Endodermal cell (in vitro differentiated cells): ENCODE measurements around the gene SEC14L1. TPM values are rescaled to one million over a fixed set of nuclear protein-coding genes. Genes with fewer than 3 reads are reported as not detected.

Experiments
- DNase-seq: peaks from one replicate; pipeline ENCODE4 v3.0.0-alpha.2; 2017
- H3K27ac ChIP-seq: 2 replicates; pipeline ENCODE4 v1.5.1; 2013; ENCODE audit warnings: mild to moderate bottlenecking, low read depth, low read length, moderate library complexity
- H3K27me3 ChIP-seq: 2 replicates; pipeline ENCODE4 v1.6.1; 2013; ENCODE audit warnings: mild to moderate bottlenecking, low read length, moderate library complexity; ENCODE audit not compliant: insufficient read depth, control insufficient read depth, poor library complexity, severe bottlenecking
- H3K36me3 ChIP-seq: 2 replicates; pipeline ENCODE4 v1.7.0; 2013; ENCODE audit warnings: mild to moderate bottlenecking, low read length, moderate library complexity; ENCODE audit not compliant: control insufficient read depth, insufficient read depth
- H3K4me1 ChIP-seq: one replicate; pipeline ENCODE4 v1.7.0; 2013; ENCODE audit warnings: low read length; ENCODE audit not compliant: control insufficient read depth, insufficient read depth
- H3K4me3 ChIP-seq: 2 replicates; pipeline ENCODE4 v1.5.1; 2013; ENCODE audit warnings: mild to moderate bottlenecking, low read length, moderate library complexity
- H3K9ac ChIP-seq: 2 replicates; pipeline ENCODE4 v1.6.1; 2013; ENCODE audit warnings: mild to moderate bottlenecking, low read length, moderate library complexity; ENCODE audit not compliant: poor library complexity, severe bottlenecking; ENCODE audit errors: extremely low read depth
- H3K9me3 ChIP-seq: 2 replicates; pipeline ENCODE4 v1.6.1; 2013; ENCODE audit warnings: mild to moderate bottlenecking, low read length, moderate library complexity; ENCODE audit not compliant: control insufficient read depth
- H3K27ac Mint-ChIP-seq: 2 replicates; pipeline ENCODE4 v1.8.0; 2020; ENCODE audit warnings: mixed read lengths
- H3K27me3 Mint-ChIP-seq: 2 replicates; pipeline ENCODE4 v1.8.0; 2021; ENCODE audit warnings: mild to moderate bottlenecking, mixed read lengths; ENCODE audit not compliant: insufficient read depth
- H3K36me3 Mint-ChIP-seq: 2 replicates; pipeline ENCODE4 v1.8.0; 2020; ENCODE audit warnings: low read depth, mixed read lengths
- H3K4me1 Mint-ChIP-seq: 2 replicates; pipeline ENCODE4 v1.8.0; 2020; ENCODE audit warnings: mixed read lengths
- H3K4me3 Mint-ChIP-seq: 2 replicates; pipeline ENCODE4 v1.8.0; 2020; ENCODE audit warnings: mild to moderate bottlenecking, moderate library complexity, mixed read lengths
- H3K9me3 Mint-ChIP-seq: 2 replicates; pipeline ENCODE4 v1.8.0; 2020; ENCODE audit warnings: mild to moderate bottlenecking, mixed read lengths
- CTCF ChIP-seq: fragments of 200-600 bp; sonication (generic); conservative IDR thresholded peaks from 2 replicates; pipeline ENCODE4 v1.5.0; 2021; ENCODE audit warnings: antibody characterized with exemption, mild to moderate bottlenecking
- WGBS, 2 experiments: methylation state at CpG; one replicate each; pipeline versions ENCODE4 v1.1.5 to v1.1.7; 2013; ENCODE audit warnings: missing lambda C conversion rate in 2 of 2, mixed read lengths in 1 of 2; ENCODE audit not compliant: insufficient coverage in 1 of 2, insufficient read length in 1 of 2; 5-methylcytosine and 5-hydroxymethylcytosine counted together
- total RNA-seq, 2 donors: library from RNA; stranded (reverse); fragmentation: NEBNext Ultra II Directional in 1 of 2; extraction: Animal tissue kit (Norgen Biotek cat#: 25700) in 1 of 2; gene quantifications; 2 replicates in 1 of 2; 3 replicates in 1 of 2; pipeline ENCODE4 v1.2.1, GENCODE V29; 2021

The SEC14L1 gene
- total RNA-seq, 2 donors from 2014 or later = 77.0 to 87.4 TPM

GRCh38 chr17:77228816-77229215, 88.0 kb downstream of the SEC14L1 start:
- peaks cover 9% of the 10 kb centered on the region for H3K4me1 Mint-ChIP-seq
- TF ChIP-seq CTCF = no peak
- H3K36me3 Mint-ChIP-seq = no peaks in the 10 kb centered on the region
- 93 to 95% methylated on average over 5 to 13 of the region's 13 CpGs for WGBS, 2 experiments
- H3K9me3 ChIP-seq = no peaks in the 10 kb centered on the region
- H3K27me3 Mint-ChIP-seq = no peaks in the 10 kb centered on the region
- H3K4me3 Mint-ChIP-seq = no peak overlapping the region
- H3K27ac Mint-ChIP-seq = no peak overlapping the region
- H3K9ac ChIP-seq = no peak overlapping the region
- no peak overlapping the region for H3K27ac ChIP-seq
- no peak for DNase-seq
- H3K4me1 ChIP-seq = no peaks in the 10 kb centered on the region
- H3K4me3 ChIP-seq = no peak overlapping the region
- no peaks in the 10 kb centered on the region for H3K27me3 ChIP-seq
- H3K9me3 Mint-ChIP-seq = peaks cover 5% of the 10 kb centered on the region
- H3K36me3 ChIP-seq = no peaks in the 10 kb centered on the region

- Histone ChIP-seq H3K36me3 (no peaks in the 10 kb centered on the region), H3K4me1 (no peaks in the 10 kb centered on the region), H3K4me3 (no peak overlapping the region), H3K9ac (no peak overlapping the region), H3K27me3 (no peaks in the 10 kb centered on the region), H3K27ac (no peak overlapping the region), H3K9me3 (no peaks in the 10 kb centered on the region)
- no peaks in the 10 kb centered on the region for H3K27me3 Mint-ChIP-seq
- 95% methylated on average over 10 to 25 of the region's 25 CpGs for WGBS, 2 experiments
- no peaks in the 10 kb centered on the region for H3K36me3 Mint-ChIP-seq
- H3K4me3 Mint-ChIP-seq = no peak overlapping the region
- peaks cover 9% of the 10 kb centered on the region for H3K4me1 Mint-ChIP-seq
- no peak for DNase-seq
- H3K9me3 Mint-ChIP-seq = peaks cover 3% of the 10 kb centered on the region
- H3K27ac Mint-ChIP-seq = no peak overlapping the region
- no peak for TF ChIP-seq CTCF
These were observed 89.1 kb downstream of the SEC14L1 start for GRCh38 chr17:77229786-77230435.

GRCh38 chr17:77230436-77230830, 89.7 kb downstream of the SEC14L1 start:
- no peak overlapping the region for H3K27ac Mint-ChIP-seq
- Histone ChIP-seq H3K4me1 (no peaks in the 10 kb centered on the region), H3K9ac (no peak overlapping the region), H3K27me3 (no peaks in the 10 kb centered on the region), H3K27ac (no peak overlapping the region), H3K36me3 (no peaks in the 10 kb centered on the region), H3K4me3 (no peak overlapping the region), H3K9me3 (no peaks in the 10 kb centered on the region)
- H3K4me1 Mint-ChIP-seq = peaks cover 9% of the 10 kb centered on the region
- no peak overlapping the region for H3K4me3 Mint-ChIP-seq
- WGBS, 2 experiments = 87 to 100% methylated on average over 3 to 6 of the region's 6 CpGs
- no peak for DNase-seq
- H3K36me3 Mint-ChIP-seq = no peaks in the 10 kb centered on the region
- TF ChIP-seq CTCF = no peak
- no peaks in the 10 kb centered on the region for H3K9me3 Mint-ChIP-seq
- no peaks in the 10 kb centered on the region for H3K27me3 Mint-ChIP-seq
